ENCODE measurements around the gene SLC25A5.
"Not testable (repeated sequence)": the region's sequence is repeated elsewhere in the genome, so short reads cannot be mapped to it uniquely, and the experiment has no call there.

Gene SLC25A5

GRCh38 chrX:119475389-119476101 lies 7.3 kb downstream of the SLC25A5 start:
- Histone ChIP-seq H3K9ac (ENCODE audit: low read depth in 1 of 2, low read length in 2 of 2) (no peak overlapping the region), H3K27ac (ENCODE audit: low read depth in 2 of 2, low read length in 2 of 2) (no peak overlapping the region), H3K27me3 (ENCODE audit: control insufficient read depth in 2 of 2, insufficient read depth in 2 of 2, low read length in 2 of 2) (no peaks in the 10 kb centered on the region), H3K4me3 (ENCODE audit: low read length in 2 of 2) (no peak overlapping the region), H3K4me1 (ENCODE audit: control insufficient read depth in 2 of 2, insufficient read depth in 2 of 2, low read length in 2 of 2) (peaks cover 4 to 6% of the 10 kb centered on the region in 2 donors), H3K36me3 (ENCODE audit: control insufficient read depth in 2 of 2, insufficient read depth in 2 of 2, low read length in 2 of 2) (peaks cover 5 to 7% of the 10 kb centered on the region in 2 donors), H3K9me3 (ENCODE audit: control insufficient read depth in 2 of 2, low read length in 2 of 2) (no peaks in the 10 kb centered on the region)

- H3K4me1 ChIP-seq (ENCODE audit: control insufficient read depth in 2 of 2, insufficient read depth in 2 of 2, low read length in 2 of 2): peaks cover 11 to 17% of the 10 kb centered on the region in 2 donors
- no peaks in the 10 kb centered on the region for H3K36me3 ChIP-seq (ENCODE audit: control insufficient read depth in 2 of 2, insufficient read depth in 2 of 2, low read length in 2 of 2)
- H3K9me3 ChIP-seq (ENCODE audit: control insufficient read depth in 2 of 2, low read length in 2 of 2): no peaks in the 10 kb centered on the region
- peak overlapping the region; percentile 43 to 49 for H3K4me3 ChIP-seq (ENCODE audit: low read length in 2 of 2)
- no peaks in the 10 kb centered on the region for H3K27me3 ChIP-seq (ENCODE audit: control insufficient read depth in 2 of 2, insufficient read depth in 2 of 2, low read length in 2 of 2)
- peak overlapping the region; percentile 74 to 83 for H3K27ac ChIP-seq (ENCODE audit: low read depth in 2 of 2, low read length in 2 of 2)
- H3K9ac ChIP-seq (ENCODE audit: low read depth in 1 of 2, low read length in 2 of 2): peak overlapping the region in 1 of 2 donors; percentile 48
These were observed 9.6 kb downstream of the SLC25A5 start for GRCh38 chrX:119477812-119478232.

- H3K9ac ChIP-seq (ENCODE audit: low read depth in 1 of 2, low read length in 2 of 2): peak overlapping the region; percentile 14 to 48
These were observed 10.3 kb downstream of the SLC25A5 start for GRCh38 chrX:119478504-119478903.

GRCh38 chrX:119479845-119480244 lies 11.6 kb downstream of the SLC25A5 start:
- H3K9me3 ChIP-seq (ENCODE audit: control insufficient read depth in 2 of 2, low read length in 2 of 2): no peaks in the 10 kb centered on the region
- no peaks in the 10 kb centered on the region for H3K27me3 ChIP-seq (ENCODE audit: control insufficient read depth in 2 of 2, insufficient read depth in 2 of 2, low read length in 2 of 2)
- no peak overlapping the region for H3K27ac ChIP-seq (ENCODE audit: low read depth in 2 of 2, low read length in 2 of 2)
- H3K36me3 ChIP-seq (ENCODE audit: control insufficient read depth in 2 of 2, insufficient read depth in 2 of 2, low read length in 2 of 2): no peaks in the 10 kb centered on the region
- no peak overlapping the region for H3K4me3 ChIP-seq (ENCODE audit: low read length in 2 of 2)
- peaks cover 11 to 17% of the 10 kb centered on the region in 2 donors for H3K4me1 ChIP-seq (ENCODE audit: control insufficient read depth in 2 of 2, insufficient read depth in 2 of 2, low read length in 2 of 2)
- no peak overlapping the region for H3K9ac ChIP-seq (ENCODE audit: low read depth in 1 of 2, low read length in 2 of 2)

More at GRCh38 chrX:119478504-119478903, 10.3 kb downstream of the SLC25A5 start:
- no peaks in the 10 kb centered on the region for H3K27me3 ChIP-seq (ENCODE audit: control insufficient read depth in 2 of 2, insufficient read depth in 2 of 2, low read length in 2 of 2)
- no peak overlapping the region for H3K4me3 ChIP-seq (ENCODE audit: low read length in 2 of 2)
- H3K27ac ChIP-seq (ENCODE audit: low read depth in 2 of 2, low read length in 2 of 2): peak overlapping the region; percentile 74 to 83
- peaks cover 11 to 17% of the 10 kb centered on the region in 2 donors for H3K4me1 ChIP-seq (ENCODE audit: control insufficient read depth in 2 of 2, insufficient read depth in 2 of 2, low read length in 2 of 2)
- H3K36me3 ChIP-seq (ENCODE audit: control insufficient read depth in 2 of 2, insufficient read depth in 2 of 2, low read length in 2 of 2): no peaks in the 10 kb centered on the region
- no peaks in the 10 kb centered on the region for H3K9me3 ChIP-seq (ENCODE audit: control insufficient read depth in 2 of 2, low read length in 2 of 2)

- H3K27ac ChIP-seq (ENCODE audit: low read depth in 2 of 2, low read length in 2 of 2): peak overlapping the region in 1 of 2 donors; percentile 6
- no peak overlapping the region for H3K9ac ChIP-seq (ENCODE audit: low read depth in 1 of 2, low read length in 2 of 2)
- H3K4me1 ChIP-seq (ENCODE audit: control insufficient read depth in 2 of 2, insufficient read depth in 2 of 2, low read length in 2 of 2): peaks cover 11 to 17% of the 10 kb centered on the region in 2 donors
- H3K27me3 ChIP-seq (ENCODE audit: control insufficient read depth in 2 of 2, insufficient read depth in 2 of 2, low read length in 2 of 2): no peaks in the 10 kb centered on the region
- no peak overlapping the region for H3K4me3 ChIP-seq (ENCODE audit: low read length in 2 of 2)
- no peaks in the 10 kb centered on the region for H3K36me3 ChIP-seq (ENCODE audit: control insufficient read depth in 2 of 2, insufficient read depth in 2 of 2, low read length in 2 of 2)
- no peaks in the 10 kb centered on the region for H3K9me3 ChIP-seq (ENCODE audit: control insufficient read depth in 2 of 2, low read length in 2 of 2)
These were observed 13.1 kb downstream of the SLC25A5 start for GRCh38 chrX:119481323-119481801.

GRCh38 chrX:119482041-119482440 lies 13.8 kb downstream of the SLC25A5 start:
- H3K4me1 ChIP-seq (ENCODE audit: control insufficient read depth in 2 of 2, insufficient read depth in 2 of 2, low read length in 2 of 2): peaks cover 11 to 16% of the 10 kb centered on the region in 2 donors
- no peaks in the 10 kb centered on the region for H3K9me3 ChIP-seq (ENCODE audit: control insufficient read depth in 2 of 2, low read length in 2 of 2)
- H3K27ac ChIP-seq (ENCODE audit: low read depth in 2 of 2, low read length in 2 of 2): peak overlapping the region; percentile 74
- peak overlapping the region in 1 of 2 donors; percentile 72 for H3K4me3 ChIP-seq (ENCODE audit: low read length in 2 of 2)
- peak overlapping the region; percentile 6 to 47 for H3K9ac ChIP-seq (ENCODE audit: low read depth in 1 of 2, low read length in 2 of 2)
- H3K36me3 ChIP-seq (ENCODE audit: control insufficient read depth in 2 of 2, insufficient read depth in 2 of 2, low read length in 2 of 2): no peaks in the 10 kb centered on the region
- no peaks in the 10 kb centered on the region for H3K27me3 ChIP-seq (ENCODE audit: control insufficient read depth in 2 of 2, insufficient read depth in 2 of 2, low read length in 2 of 2)

- H3K4me1 ChIP-seq (ENCODE audit: control insufficient read depth in 2 of 2, insufficient read depth in 2 of 2, low read length in 2 of 2): peaks cover 11 to 14% of the 10 kb centered on the region in 2 donors
- peak overlapping the region; percentile 74 for H3K27ac ChIP-seq (ENCODE audit: low read depth in 2 of 2, low read length in 2 of 2)
- H3K4me3 ChIP-seq (ENCODE audit: low read length in 2 of 2): peak overlapping the region; percentile 13 to 72
- no peaks in the 10 kb centered on the region for H3K36me3 ChIP-seq (ENCODE audit: control insufficient read depth in 2 of 2, insufficient read depth in 2 of 2, low read length in 2 of 2)
- no peaks in the 10 kb centered on the region for H3K9me3 ChIP-seq (ENCODE audit: control insufficient read depth in 2 of 2, low read length in 2 of 2)
- peak overlapping the region; percentile 6 to 47 for H3K9ac ChIP-seq (ENCODE audit: low read depth in 1 of 2, low read length in 2 of 2)
- no peaks in the 10 kb centered on the region for H3K27me3 ChIP-seq (ENCODE audit: control insufficient read depth in 2 of 2, insufficient read depth in 2 of 2, low read length in 2 of 2)
These were observed 14.5 kb downstream of the SLC25A5 start for GRCh38 chrX:119482481-119483480.

- no peak overlapping the region for H3K9ac ChIP-seq (ENCODE audit: low read depth in 1 of 2, low read length in 2 of 2)
- no peak overlapping the region for H3K4me3 ChIP-seq (ENCODE audit: low read length in 2 of 2)
- H3K27me3 ChIP-seq (ENCODE audit: control insufficient read depth in 2 of 2, insufficient read depth in 2 of 2, low read length in 2 of 2): no peaks in the 10 kb centered on the region
- H3K4me1 ChIP-seq (ENCODE audit: control insufficient read depth in 2 of 2, insufficient read depth in 2 of 2, low read length in 2 of 2): peaks cover 3 to 5% of the 10 kb centered on the region in 2 donors
- no peaks in the 10 kb centered on the region for H3K9me3 ChIP-seq (ENCODE audit: control insufficient read depth in 2 of 2, low read length in 2 of 2)
- H3K36me3 ChIP-seq (ENCODE audit: control insufficient read depth in 2 of 2, insufficient read depth in 2 of 2, low read length in 2 of 2): no peaks in the 10 kb centered on the region
- H3K27ac ChIP-seq (ENCODE audit: low read depth in 2 of 2, low read length in 2 of 2): no peak overlapping the region
These were observed 18.5 kb downstream of the SLC25A5 start for GRCh38 chrX:119486745-119487144.

- not testable (repeated sequence) for H3K4me3 ChIP-seq (ENCODE audit: low read length in 2 of 2); H3K27ac ChIP-seq (ENCODE audit: low read depth in 2 of 2, low read length in 2 of 2); H3K36me3 ChIP-seq (ENCODE audit: control insufficient read depth in 2 of 2, insufficient read depth in 2 of 2, low read length in 2 of 2); H3K9me3 ChIP-seq (ENCODE audit: control insufficient read depth in 2 of 2, low read length in 2 of 2); H3K4me1 ChIP-seq (ENCODE audit: control insufficient read depth in 2 of 2, insufficient read depth in 2 of 2, low read length in 2 of 2); H3K27me3 ChIP-seq (ENCODE audit: control insufficient read depth in 2 of 2, insufficient read depth in 2 of 2, low read length in 2 of 2); H3K9ac ChIP-seq (ENCODE audit: low read depth in 1 of 2, low read length in 2 of 2)
These were observed 19.5 kb downstream of the SLC25A5 start for GRCh38 chrX:119487766-119488165.

GRCh38 chrX:119488749-119489148 lies 20.5 kb downstream of the SLC25A5 start:
- Histone ChIP-seq H3K4me1 (ENCODE audit: control insufficient read depth in 2 of 2, insufficient read depth in 2 of 2, low read length in 2 of 2) (no peaks in the 10 kb centered on the region), H3K9me3 (ENCODE audit: control insufficient read depth in 2 of 2, low read length in 2 of 2) (no peaks in the 10 kb centered on the region), H3K27me3 (ENCODE audit: control insufficient read depth in 2 of 2, insufficient read depth in 2 of 2, low read length in 2 of 2) (no peaks in the 10 kb centered on the region), H3K4me3 (ENCODE audit: low read length in 2 of 2) (no peak overlapping the region), H3K27ac (ENCODE audit: low read depth in 2 of 2, low read length in 2 of 2) (no peak overlapping the region), H3K9ac (ENCODE audit: low read depth in 1 of 2, low read length in 2 of 2) (no peak overlapping the region), H3K36me3 (ENCODE audit: control insufficient read depth in 2 of 2, insufficient read depth in 2 of 2, low read length in 2 of 2) (no peaks in the 10 kb centered on the region)

Data from mucosa of rectum (tissue), 2 donors.